Right lobe of liver (tissue), 4 donors: Measurements from ENCODE around the gene DOLPP1.

Experiments
- CTCF ChIP-seq, 4 donors: fragments of 200-600 bp in 3 of 4; fragments of 450-650 bp in 1 of 4; IDR thresholded peaks; one replicate each; pipeline versions ENCODE4 v1.5.1 to v1.8.0; 2016 to 2022; ENCODE audit warnings: antibody characterized with exemption in 4 of 4, mild to moderate bottlenecking in 2 of 4
- POLR2A ChIP-seq: fragments of 450-650 bp; IDR thresholded peaks from one replicate; pipeline ENCODE4 v1.6.1; 2017; ENCODE audit warnings: antibody characterized with exemption, mild to moderate bottlenecking
- donor health status: DM: no; HTN: no; CAD: no.
- donor health status: DM: no; HTN: no; CAD: no.
- donor health status: DM: no; HTN: yes; CAD: no.

- TF ChIP-seq CTCF (IDR thresholded peaks at IDR 0.05) (no peak), POLR2A (no peak)
Observed at GRCh38 chr9:129111528-129112151, 30.7 kb downstream of the DOLPP1 start.
